ENCODE measurements around the gene EPHB1.

DNA sequence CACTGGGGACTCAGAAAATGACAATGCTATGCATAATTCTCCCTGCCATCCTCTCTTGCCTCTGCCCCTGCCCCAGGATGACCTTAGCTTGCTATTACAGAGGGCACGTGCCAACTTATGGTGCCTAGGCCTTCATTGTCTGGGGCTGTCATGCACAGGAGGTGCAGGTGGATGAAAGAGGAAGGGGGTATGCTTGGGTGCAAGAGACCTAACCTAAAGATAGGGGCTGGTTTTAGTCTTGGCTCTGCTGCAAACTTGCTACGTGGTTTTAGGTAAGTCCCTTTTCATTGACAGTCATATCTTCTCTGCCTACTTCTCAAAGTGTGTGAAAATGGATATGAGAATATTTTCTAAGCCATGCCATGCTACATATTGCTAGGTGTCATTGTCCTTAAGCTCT, 161.3 kb downstream of the EPHB1 start:
- TF ChIP-seq ZBTB33 (IDR thresholded peaks at IDR 0.05; ENCODE audit: borderline replicate concordance, low read depth): no peak
- no peak for TF ChIP-seq RCOR1 (IDR thresholded peaks at IDR 0.05; ENCODE audit: low read length)
- TF ChIP-seq POLR2AphosphoS5 (IDR thresholded peaks at IDR 0.05; ENCODE audit: low read depth, low read length): no peak
- TF ChIP-seq SMC3 (IDR thresholded peaks at IDR 0.05; ENCODE audit: low read depth, low read length): no peak
- TF ChIP-seq EP300 (IDR thresholded peaks at IDR 0.05; ENCODE audit: borderline replicate concordance in 1 of 2, low read depth in 1 of 2, low read length in 1 of 2): no peak
- TF ChIP-seq CHD2 (IDR thresholded peaks at IDR 0.05; ENCODE audit: low read length, partially characterized antibody): no peak
- TF ChIP-seq, protein P1, sequence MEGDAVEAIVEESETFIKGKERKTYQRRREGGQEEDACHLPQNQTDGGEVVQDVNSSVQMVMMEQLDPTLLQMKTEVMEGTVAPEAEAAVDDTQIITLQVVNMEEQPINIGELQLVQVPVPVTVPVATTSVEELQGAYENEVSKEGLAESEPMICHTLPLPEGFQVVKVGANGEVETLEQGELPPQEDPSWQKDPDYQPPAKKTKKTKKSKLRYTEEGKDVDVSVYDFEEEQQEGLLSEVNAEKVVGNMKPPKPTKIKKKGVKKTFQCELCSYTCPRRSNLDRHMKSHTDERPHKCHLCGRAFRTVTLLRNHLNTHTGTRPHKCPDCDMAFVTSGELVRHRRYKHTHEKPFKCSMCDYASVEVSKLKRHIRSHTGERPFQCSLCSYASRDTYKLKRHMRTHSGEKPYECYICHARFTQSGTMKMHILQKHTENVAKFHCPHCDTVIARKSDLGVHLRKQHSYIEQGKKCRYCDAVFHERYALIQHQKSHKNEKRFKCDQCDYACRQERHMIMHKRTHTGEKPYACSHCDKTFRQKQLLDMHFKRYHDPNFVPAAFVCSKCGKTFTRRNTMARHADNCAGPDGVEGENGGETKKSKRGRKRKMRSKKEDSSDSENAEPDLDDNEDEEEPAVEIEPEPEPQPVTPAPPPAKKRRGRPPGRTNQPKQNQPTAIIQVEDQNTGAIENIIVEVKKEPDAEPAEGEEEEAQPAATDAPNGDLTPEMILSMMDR (IDR thresholded peaks at IDR 0.05): no peak
- TF ChIP-seq MAX (IDR thresholded peaks at IDR 0.05; ENCODE audit: low read depth): no peak
- TF ChIP-seq FOXM1 (IDR thresholded peaks at IDR 0.05; ENCODE audit: low read depth): no peak
